Neural crest cell (in vitro differentiated cells): ENCODE measurements around the gene HMGB1. TPM values are rescaled to one million over a fixed set of nuclear protein-coding genes. Genes with fewer than 3 reads are reported as not detected.
"Not testable (repeated sequence)": the region's sequence is repeated elsewhere in the genome, so short reads cannot be mapped to it uniquely, and the experiment has no call there.

ENCODE experiments used
- DNase-seq: peaks from one replicate; pipeline ENCODE4 v3.0.0; 2021; ENCODE audit warnings: low read depth, mixed read lengths, low spot score
- H3K27ac Mint-ChIP-seq: one replicate; pipeline ENCODE4 v1.8.0; 2021; ENCODE audit warnings: mild to moderate bottlenecking, mixed read lengths; ENCODE audit not compliant: unreplicated experiment
- H3K27me3 Mint-ChIP-seq: 2 replicates; pipeline ENCODE4 v1.8.0; 2021; ENCODE audit warnings: low read depth, mild to moderate bottlenecking, mixed read lengths
- H3K36me3 Mint-ChIP-seq: 2 replicates; pipeline ENCODE4 v1.8.0; 2021; ENCODE audit warnings: low read depth, mild to moderate bottlenecking, mixed read lengths
- H3K4me1 Mint-ChIP-seq: 2 replicates; pipeline ENCODE4 v1.8.0; 2021; ENCODE audit warnings: mixed read lengths
- H3K4me3 Mint-ChIP-seq: one replicate; pipeline ENCODE4 v1.8.0; 2021; ENCODE audit warnings: mild to moderate bottlenecking, mixed read lengths
- H3K9me3 Mint-ChIP-seq: 2 replicates; pipeline ENCODE4 v1.8.0; 2021; ENCODE audit warnings: mixed read lengths
- total RNA-seq: library from RNA; stranded (reverse); gene quantifications from 2 replicates; pipeline ENCODE4 v1.2.1, GENCODE V29; 2021
- TF ChIP-seq, protein P1 (sequence below): fragments of 200-600 bp; sonication (generic); conservative IDR thresholded peaks from 2 replicates; pipeline ENCODE4 v1.5.0; 2021; ENCODE audit warnings: antibody characterized with exemption, mild to moderate bottlenecking

The HMGB1 gene
- total RNA-seq, 1 donor from 2014 or later = 735 TPM

DNA sequence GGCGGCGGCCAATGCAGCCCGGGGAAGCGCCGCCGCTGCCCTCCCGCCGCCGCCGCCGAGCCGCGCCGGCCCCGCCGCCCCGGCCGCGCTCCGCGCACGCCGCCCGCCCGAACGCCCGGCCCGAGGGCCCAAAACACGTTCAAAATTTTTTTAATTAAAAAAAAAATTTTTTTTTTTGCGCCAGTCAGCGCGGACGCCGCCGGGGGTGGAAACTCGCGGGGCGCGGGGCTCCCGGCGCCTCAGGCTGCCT is 468 bp downstream of the HMGB1 start:
- H3K36me3 Mint-ChIP-seq = peaks cover 23% of the 10 kb centered on the region

DNA sequence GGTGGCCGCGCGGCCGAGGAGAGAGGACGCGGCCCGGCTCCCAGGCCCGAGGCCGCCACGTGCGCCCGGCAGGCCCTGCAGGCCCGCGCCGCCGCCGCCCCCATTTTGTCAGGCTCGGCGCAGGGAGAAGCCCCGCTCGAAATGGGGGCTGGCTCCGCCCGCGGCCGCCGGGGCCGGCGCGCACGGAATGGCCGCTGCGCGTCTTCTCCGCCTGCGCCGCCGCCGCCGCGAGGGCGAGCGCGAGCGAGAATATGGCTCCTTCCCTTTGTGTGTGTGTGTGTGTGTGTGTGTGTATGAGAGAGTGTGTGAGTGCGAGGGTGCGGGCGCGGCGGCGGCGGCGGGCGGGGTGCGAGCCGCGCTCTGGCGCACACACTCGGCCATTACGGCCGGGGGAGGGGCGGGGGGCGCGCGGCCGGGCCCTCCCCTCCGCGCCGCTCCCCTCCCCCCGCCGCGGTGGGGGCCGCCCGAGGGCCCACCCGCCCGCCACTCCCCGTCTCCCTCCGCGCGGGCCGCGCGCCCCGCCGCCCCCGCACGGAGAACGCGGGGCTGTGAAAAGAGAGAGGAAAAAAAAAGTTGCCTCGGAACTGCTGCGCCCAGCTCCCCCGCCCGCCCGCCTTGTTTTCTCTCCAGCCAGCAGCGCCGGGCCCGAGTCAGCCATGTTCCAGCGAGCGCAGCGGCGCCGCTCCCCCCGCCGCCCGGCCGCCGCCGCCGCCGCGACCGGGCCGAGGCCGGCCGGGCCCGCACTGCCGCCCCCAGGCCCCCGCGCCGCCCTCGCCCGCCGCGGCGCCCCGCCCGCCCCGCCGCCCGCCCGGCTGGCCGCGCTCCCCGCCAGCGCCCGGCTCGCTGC is 1.0 kb downstream of the HMGB1 start:
- no peaks in the 10 kb centered on the region for H3K9me3 Mint-ChIP-seq
- H3K27ac Mint-ChIP-seq = peak overlapping the region; percentile 97
- TF ChIP-seq, protein P1, sequence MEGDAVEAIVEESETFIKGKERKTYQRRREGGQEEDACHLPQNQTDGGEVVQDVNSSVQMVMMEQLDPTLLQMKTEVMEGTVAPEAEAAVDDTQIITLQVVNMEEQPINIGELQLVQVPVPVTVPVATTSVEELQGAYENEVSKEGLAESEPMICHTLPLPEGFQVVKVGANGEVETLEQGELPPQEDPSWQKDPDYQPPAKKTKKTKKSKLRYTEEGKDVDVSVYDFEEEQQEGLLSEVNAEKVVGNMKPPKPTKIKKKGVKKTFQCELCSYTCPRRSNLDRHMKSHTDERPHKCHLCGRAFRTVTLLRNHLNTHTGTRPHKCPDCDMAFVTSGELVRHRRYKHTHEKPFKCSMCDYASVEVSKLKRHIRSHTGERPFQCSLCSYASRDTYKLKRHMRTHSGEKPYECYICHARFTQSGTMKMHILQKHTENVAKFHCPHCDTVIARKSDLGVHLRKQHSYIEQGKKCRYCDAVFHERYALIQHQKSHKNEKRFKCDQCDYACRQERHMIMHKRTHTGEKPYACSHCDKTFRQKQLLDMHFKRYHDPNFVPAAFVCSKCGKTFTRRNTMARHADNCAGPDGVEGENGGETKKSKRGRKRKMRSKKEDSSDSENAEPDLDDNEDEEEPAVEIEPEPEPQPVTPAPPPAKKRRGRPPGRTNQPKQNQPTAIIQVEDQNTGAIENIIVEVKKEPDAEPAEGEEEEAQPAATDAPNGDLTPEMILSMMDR = no peak

More for the DNA sequence above, 468 bp downstream of the HMGB1 start:
- Mint-ChIP-seq H3K9me3 (no peaks in the 10 kb centered on the region), H3K4me1 (peaks cover 43% of the 10 kb centered on the region), H3K27me3 (peaks cover 17% of the 10 kb centered on the region), H3K27ac (no peak overlapping the region), H3K4me3 (no peak overlapping the region)
- TF ChIP-seq, protein P1 = no peak
- no peak for DNase-seq

DNA sequence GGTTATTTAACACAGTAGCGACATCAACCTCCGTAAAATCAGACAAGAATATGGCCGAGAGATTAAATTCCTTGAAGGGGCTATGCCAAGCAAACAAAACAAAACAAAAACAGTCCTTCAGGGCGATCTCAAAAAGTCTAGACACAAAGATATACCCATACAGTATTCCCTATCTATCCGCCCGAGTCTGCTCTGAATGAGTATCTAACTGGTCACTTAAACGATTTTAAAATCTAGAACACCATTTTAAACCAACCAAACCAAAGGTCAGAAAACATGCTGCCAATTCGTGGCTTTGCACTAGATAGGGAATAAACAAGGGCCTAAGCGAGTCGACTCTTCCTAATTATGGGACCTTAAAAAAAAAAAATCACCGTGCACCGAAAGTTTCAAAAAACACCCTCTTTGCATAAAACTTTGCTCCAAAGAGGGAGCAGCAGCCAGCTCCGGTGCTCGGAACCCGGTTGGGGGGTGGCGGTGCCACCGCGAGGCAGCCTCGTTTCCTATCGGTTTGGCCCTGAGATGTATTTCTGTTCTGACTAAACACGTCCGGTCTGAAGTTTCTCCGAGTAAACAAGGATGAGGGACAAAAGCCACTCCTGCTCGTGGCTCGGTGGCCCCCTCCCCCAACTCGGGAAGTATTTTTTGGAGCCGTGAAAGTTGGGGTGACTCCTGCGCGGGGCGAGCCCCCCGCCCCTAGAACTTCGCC is 1.8 kb downstream of the HMGB1 start:
- TF ChIP-seq, protein P1 = no peak
- peaks cover 19% of the 10 kb centered on the region for H3K27me3 Mint-ChIP-seq

More for the DNA sequence above, 1.0 kb downstream of the HMGB1 start:
- peaks cover 43% of the 10 kb centered on the region for H3K4me1 Mint-ChIP-seq
- DNase-seq = peak; percentile 59
- peak overlapping the region; percentile 96 for H3K4me3 Mint-ChIP-seq
- H3K36me3 Mint-ChIP-seq = peaks cover 23% of the 10 kb centered on the region
- H3K27me3 Mint-ChIP-seq = peaks cover 17% of the 10 kb centered on the region

DNA sequence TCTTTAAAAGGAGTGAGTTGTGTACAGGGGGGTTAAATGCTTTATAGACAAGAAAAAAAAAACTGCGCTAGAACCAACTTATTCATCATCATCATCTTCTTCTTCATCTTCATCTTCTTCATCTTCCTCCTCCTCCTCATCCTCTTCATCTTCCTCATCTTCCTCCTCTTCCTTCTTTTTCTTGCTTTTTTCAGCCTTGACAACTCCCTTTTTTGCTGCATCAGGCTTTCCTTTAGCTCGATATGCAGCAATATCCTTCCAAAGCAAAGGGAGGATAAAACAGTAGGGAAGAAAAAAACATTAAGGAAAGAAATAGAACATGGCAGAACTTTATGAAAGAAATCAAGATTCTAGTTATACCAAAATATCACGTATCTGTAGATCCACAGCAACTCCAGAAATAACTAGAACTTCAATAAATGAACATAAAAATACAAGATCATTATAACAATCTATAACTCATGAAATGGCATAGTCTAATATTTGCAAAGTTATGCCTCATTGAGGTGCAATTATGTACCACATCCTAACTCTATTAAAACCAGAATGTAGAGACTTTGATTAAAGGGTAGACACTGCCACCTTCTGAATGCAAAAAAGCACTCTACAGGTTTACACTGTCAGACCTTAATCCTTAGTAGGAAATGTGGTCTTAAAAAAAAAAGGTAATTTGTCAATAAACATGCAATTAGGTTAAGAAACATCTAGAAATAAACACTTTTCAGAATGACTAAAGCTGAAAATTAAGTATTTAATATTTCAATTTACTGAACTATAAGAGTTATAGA is 4.3 kb downstream of the HMGB1 start:
- H3K27ac Mint-ChIP-seq, DNase-seq, H3K9me3 Mint-ChIP-seq: not testable (repeated sequence)
- peaks cover 22% of the 10 kb centered on the region for H3K27me3 Mint-ChIP-seq
- peak overlapping the region; percentile 96 for H3K4me3 Mint-ChIP-seq
- H3K4me1 Mint-ChIP-seq = peaks cover 36% of the 10 kb centered on the region
- H3K36me3 Mint-ChIP-seq = peaks cover 33% of the 10 kb centered on the region

More for the DNA sequence above, 1.8 kb downstream of the HMGB1 start:
- DNase-seq = no peak
- H3K4me1 Mint-ChIP-seq = peaks cover 43% of the 10 kb centered on the region
- peaks cover 26% of the 10 kb centered on the region for H3K36me3 Mint-ChIP-seq
- H3K9me3 Mint-ChIP-seq = no peaks in the 10 kb centered on the region
- H3K27ac Mint-ChIP-seq = peak overlapping the region; percentile 89
- peak overlapping the region; percentile 96 for H3K4me3 Mint-ChIP-seq

DNA sequence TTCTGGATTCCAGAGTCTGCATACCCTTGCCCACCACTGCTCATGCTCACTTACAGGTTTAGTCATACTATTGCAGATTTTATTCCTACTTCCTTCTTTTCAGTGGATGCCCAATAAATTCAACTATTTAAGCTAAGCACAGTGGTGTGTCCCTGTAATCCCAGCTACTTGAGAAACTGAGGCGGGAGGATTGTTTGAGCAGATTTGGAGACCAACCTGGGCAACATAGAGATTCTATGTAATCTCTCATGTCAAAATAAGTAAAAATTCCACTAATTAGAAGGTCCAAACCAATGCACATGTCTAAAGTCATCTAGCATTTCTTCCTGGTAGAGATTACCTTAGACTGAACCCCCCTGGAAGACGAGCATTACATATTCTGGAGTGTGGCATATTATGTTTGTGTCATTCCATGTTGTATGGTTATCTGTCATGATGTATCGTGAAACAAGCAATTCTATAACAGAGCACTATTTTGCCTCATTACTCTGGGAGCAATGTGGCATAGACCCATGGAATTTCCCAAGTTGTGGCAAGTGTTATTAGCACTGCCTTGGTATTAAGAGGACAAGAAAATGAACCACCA is 8.3 kb downstream of the HMGB1 start:
- H3K36me3 Mint-ChIP-seq = peaks cover 22% of the 10 kb centered on the region
- H3K9me3 Mint-ChIP-seq = no peaks in the 10 kb centered on the region
- DNase-seq = no peak
- H3K27me3 Mint-ChIP-seq = peaks cover 9% of the 10 kb centered on the region
- no peak overlapping the region for H3K27ac Mint-ChIP-seq
- TF ChIP-seq, protein P1 = no peak
- H3K4me3 Mint-ChIP-seq = peak overlapping the region; percentile 39
- H3K4me1 Mint-ChIP-seq = peaks cover 15% of the 10 kb centered on the region
